C1 segment of cervical spinal cord (tissue), 14 donors: ENCODE results near the gene FHIP1A.
A peak's percentile ranks its signal among the peaks of the same experiment; 100 is the strongest.
"Not testable (repeated sequence)": the region's sequence is repeated elsewhere in the genome, so short reads cannot be mapped to it uniquely, and the experiment has no call there.

Experiments
- DNase-seq, 14 donors: peaks; one replicate each; lab custom pipeline; 2025; lab: John Stamatoyannopoulos, UW

FHIP1A gene

GRCh38 chr4:151408630-151409469 is at the start of gene FHIP1A:
Gene FHIP1A, plus strand, starts transcription at chr4:151409176. Its CDS starts 157,084 bp downstream, at chr4:151566260.
- DNase-seq, result peak in 6 of 14 donors; percentile 14 to 43 (median 24)

GRCh38 chr4:151359576-151359975 is 49.4 kb upstream of the FHIP1A start:
- DNase-seq, result peak in 5 of 14 donors; percentile 2 to 23 (median 7)

- DNase-seq, result no peak
Observed at GRCh38 chr4:151361126-151361525, 47.9 kb upstream of the FHIP1A start.

- DNase-seq, result no peak
Observed at GRCh38 chr4:151361966-151362365, 47.0 kb upstream of the FHIP1A start.

GRCh38 chr4:151362404-151363164 is 46.4 kb upstream of the FHIP1A start:
- DNase-seq, result peak in 12 of 14 donors; percentile 4 to 67 (median 37)

- DNase-seq, result no peak
Observed at GRCh38 chr4:151376540-151376939, 32.4 kb upstream of the FHIP1A start.

- DNase-seq, result no peak
Observed at GRCh38 chr4:151389311-151389710, 19.7 kb upstream of the FHIP1A start.

GRCh38 chr4:151389799-151390198 is 19.2 kb upstream of the FHIP1A start:
- not testable (repeated sequence) for DNase-seq

- no peak for DNase-seq
Observed at GRCh38 chr4:151395873-151396272, 13.1 kb upstream of the FHIP1A start.

GRCh38 chr4:151400343-151400742 is 8.6 kb upstream of the FHIP1A start:
- no peak for DNase-seq

- no peak for DNase-seq
Observed at GRCh38 chr4:151401739-151402138, 7.2 kb upstream of the FHIP1A start.

- no peak for DNase-seq
Observed at GRCh38 chr4:151402145-151402865, 6.7 kb upstream of the FHIP1A start.

GRCh38 chr4:151403656-151404055 is 5.3 kb upstream of the FHIP1A start:
- no peak for DNase-seq

- DNase-seq, result not testable (repeated sequence)
Observed at GRCh38 chr4:151404802-151405201, 4.2 kb upstream of the FHIP1A start.

GRCh38 chr4:151407018-151407417 is 2.0 kb upstream of the FHIP1A start:
- DNase-seq, result no peak

- DNase-seq, result peak in 8 of 14 donors; percentile 6 to 43 (median 17)
Observed at GRCh38 chr4:151407466-151408379, 1.3 kb upstream of the FHIP1A start.

GRCh38 chr4:151408380-151408629 is 671 bp upstream of the FHIP1A start:
- DNase-seq, result peak in 1 of 14 donors; percentile 24

GRCh38 chr4:151409470-151410313 is 716 bp downstream of the FHIP1A start:
- DNase-seq, result peak in 2 of 14 donors; percentile 15 to 67

GRCh38 chr4:151415978-151416377 is 7.0 kb downstream of the FHIP1A start:
- DNase-seq, result no peak

- no peak for DNase-seq
Observed at GRCh38 chr4:151417164-151417571, 8.2 kb downstream of the FHIP1A start.
